Nephron progenitor cell (in vitro differentiated cells): ENCODE measurements around the gene SOS1.

ENCODE experiments used
- DNase-seq: peaks from one replicate; pipeline ENCODE4 v3.0.0; 2021
- H3K27ac Mint-ChIP-seq: 2 replicates; pipeline ENCODE4 v1.8.0; 2021; ENCODE audit warnings: mild to moderate bottlenecking, moderate library complexity, mixed read lengths
- H3K27me3 Mint-ChIP-seq: 2 replicates; pipeline ENCODE4 v1.8.0; 2021; ENCODE audit warnings: mild to moderate bottlenecking, low read depth, mixed read lengths; ENCODE audit not compliant: poor library complexity
- H3K36me3 Mint-ChIP-seq: 2 replicates; pipeline ENCODE4 v1.8.0; 2021; ENCODE audit warnings: low read depth, mixed read lengths
- H3K4me1 Mint-ChIP-seq: 2 replicates; pipeline ENCODE4 v1.8.0; 2021; ENCODE audit warnings: mixed read lengths
- H3K4me3 Mint-ChIP-seq: 2 replicates; pipeline ENCODE4 v1.8.0; 2021; ENCODE audit warnings: mild to moderate bottlenecking, moderate library complexity, mixed read lengths
- H3K9me3 Mint-ChIP-seq: 2 replicates; pipeline ENCODE4 v1.8.0; 2021; ENCODE audit warnings: mild to moderate bottlenecking, moderate library complexity, mixed read lengths
- TF ChIP-seq, protein P1 (sequence below): fragments of 200-600 bp; sonication (generic); IDR thresholded peaks from 2 replicates; pipeline ENCODE4 v1.5.0; 2021; ENCODE audit warnings: antibody characterized with exemption

Gene SOS1

DNA sequence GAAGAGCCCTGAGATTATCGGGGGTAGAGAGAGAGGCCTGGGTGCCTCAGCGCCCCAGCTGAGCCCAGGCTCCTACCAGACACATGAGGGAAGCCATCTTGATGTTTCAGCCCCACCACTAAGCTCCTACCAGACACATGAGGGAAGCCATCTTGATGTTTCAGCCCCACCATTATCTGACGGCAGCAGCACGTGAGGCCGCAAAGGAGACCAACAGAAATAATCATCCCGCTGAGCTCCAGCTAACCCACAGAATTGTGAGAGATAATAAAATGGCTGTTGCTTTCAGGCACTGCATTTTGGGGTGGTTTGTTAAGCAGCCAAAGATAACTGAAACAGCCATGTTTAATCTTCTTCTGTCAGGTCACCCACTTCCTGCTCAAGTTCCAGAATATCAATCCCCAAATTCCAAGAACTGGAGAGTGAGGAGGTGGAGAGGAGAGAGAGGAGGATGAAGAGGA is 29.3 kb upstream of the SOS1 start:
- Mint-ChIP-seq H3K36me3 (no peaks in the 10 kb centered on the region), H3K4me3 (no peak overlapping the region), H3K4me1 (peaks cover 5% of the 10 kb centered on the region), H3K9me3 (no peaks in the 10 kb centered on the region), H3K27me3 (peaks cover 3% of the 10 kb centered on the region), H3K27ac (no peak overlapping the region)
- TF ChIP-seq, protein P1, sequence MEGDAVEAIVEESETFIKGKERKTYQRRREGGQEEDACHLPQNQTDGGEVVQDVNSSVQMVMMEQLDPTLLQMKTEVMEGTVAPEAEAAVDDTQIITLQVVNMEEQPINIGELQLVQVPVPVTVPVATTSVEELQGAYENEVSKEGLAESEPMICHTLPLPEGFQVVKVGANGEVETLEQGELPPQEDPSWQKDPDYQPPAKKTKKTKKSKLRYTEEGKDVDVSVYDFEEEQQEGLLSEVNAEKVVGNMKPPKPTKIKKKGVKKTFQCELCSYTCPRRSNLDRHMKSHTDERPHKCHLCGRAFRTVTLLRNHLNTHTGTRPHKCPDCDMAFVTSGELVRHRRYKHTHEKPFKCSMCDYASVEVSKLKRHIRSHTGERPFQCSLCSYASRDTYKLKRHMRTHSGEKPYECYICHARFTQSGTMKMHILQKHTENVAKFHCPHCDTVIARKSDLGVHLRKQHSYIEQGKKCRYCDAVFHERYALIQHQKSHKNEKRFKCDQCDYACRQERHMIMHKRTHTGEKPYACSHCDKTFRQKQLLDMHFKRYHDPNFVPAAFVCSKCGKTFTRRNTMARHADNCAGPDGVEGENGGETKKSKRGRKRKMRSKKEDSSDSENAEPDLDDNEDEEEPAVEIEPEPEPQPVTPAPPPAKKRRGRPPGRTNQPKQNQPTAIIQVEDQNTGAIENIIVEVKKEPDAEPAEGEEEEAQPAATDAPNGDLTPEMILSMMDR = no peak
- no peak for DNase-seq

DNA sequence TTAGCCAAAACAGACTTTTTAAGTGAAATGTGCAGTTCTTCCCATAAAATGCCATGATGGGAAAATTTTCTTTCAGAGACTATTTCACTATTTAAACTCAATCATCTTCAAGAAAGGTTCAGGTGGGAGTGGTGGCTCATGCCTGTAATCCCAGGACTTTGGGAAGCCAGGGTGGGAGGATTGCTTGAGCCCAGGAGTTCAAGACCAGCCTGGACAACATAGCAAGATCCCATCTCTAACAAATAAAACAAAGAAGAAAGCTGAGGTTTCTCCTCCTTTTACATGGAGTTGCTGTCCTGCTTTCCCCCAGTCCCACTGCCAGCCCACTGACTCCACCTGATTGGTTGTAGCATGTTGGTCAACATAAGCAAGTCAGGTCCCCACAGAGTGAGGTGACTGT is 25.8 kb upstream of the SOS1 start:
- Mint-ChIP-seq H3K4me3 (no peak overlapping the region), H3K9me3 (no peaks in the 10 kb centered on the region), H3K36me3 (no peaks in the 10 kb centered on the region), H3K27me3 (peaks cover 3% of the 10 kb centered on the region), H3K27ac (no peak overlapping the region), H3K4me1 (peaks cover 5% of the 10 kb centered on the region)
- no peak for DNase-seq
- TF ChIP-seq, protein P1 = no peak

DNA sequence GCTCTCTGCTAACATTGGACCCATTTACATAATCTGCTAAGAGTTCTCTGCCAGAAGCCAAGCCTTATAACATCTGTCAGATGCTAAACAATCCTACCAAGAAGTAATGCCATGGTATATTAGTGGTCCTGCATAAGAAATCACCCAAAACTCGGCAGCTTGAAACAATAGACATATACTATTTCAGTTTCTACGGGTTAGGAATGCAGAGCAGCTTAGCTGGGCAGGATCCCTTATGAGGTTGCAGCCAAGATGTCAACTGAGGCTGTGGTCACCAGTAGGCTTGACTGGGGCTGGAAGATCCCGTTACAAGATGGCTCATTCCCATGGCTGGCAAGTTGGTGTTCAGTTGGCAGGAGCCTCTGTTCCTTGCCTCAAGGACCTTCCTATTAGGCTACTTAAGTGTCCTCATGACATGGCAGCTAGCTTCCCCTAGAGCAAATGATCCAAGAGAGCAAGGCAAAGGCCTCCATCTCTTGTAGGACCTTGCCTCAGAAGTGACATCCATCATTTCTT is 25.1 kb upstream of the SOS1 start:
- no peak for DNase-seq
- Mint-ChIP-seq H3K4me1 (peaks cover 5% of the 10 kb centered on the region), H3K9me3 (no peaks in the 10 kb centered on the region), H3K4me3 (no peak overlapping the region), H3K36me3 (no peaks in the 10 kb centered on the region), H3K27me3 (peaks cover 3% of the 10 kb centered on the region), H3K27ac (no peak overlapping the region)
- TF ChIP-seq, protein P1 = no peak

DNA sequence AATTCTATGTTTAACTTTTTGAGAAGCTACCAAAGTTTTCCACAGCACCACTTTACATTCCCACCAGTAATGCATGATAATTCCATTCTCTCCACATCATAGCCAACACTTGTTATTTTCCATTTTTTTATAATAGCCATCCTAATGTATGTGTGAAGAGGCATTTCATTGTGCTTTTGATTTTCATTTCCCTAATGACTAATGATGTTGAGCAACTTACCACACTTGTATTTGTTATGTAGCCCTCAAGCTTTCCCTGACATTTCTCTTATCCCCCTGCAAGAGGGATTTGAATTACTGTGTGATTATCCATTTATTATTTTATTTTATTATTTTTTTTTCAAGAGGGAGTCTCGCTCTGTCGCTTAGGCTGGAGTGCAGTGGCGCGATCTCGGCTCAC is 23.6 kb upstream of the SOS1 start:
- DNase-seq = no peak
- no peaks in the 10 kb centered on the region for H3K4me1 Mint-ChIP-seq
- H3K4me3 Mint-ChIP-seq = no peak overlapping the region
- no peaks in the 10 kb centered on the region for H3K9me3 Mint-ChIP-seq
- no peaks in the 10 kb centered on the region for H3K36me3 Mint-ChIP-seq
- H3K27me3 Mint-ChIP-seq = no peaks in the 10 kb centered on the region
- H3K27ac Mint-ChIP-seq = no peak overlapping the region
- TF ChIP-seq, protein P1 = no peak

DNA sequence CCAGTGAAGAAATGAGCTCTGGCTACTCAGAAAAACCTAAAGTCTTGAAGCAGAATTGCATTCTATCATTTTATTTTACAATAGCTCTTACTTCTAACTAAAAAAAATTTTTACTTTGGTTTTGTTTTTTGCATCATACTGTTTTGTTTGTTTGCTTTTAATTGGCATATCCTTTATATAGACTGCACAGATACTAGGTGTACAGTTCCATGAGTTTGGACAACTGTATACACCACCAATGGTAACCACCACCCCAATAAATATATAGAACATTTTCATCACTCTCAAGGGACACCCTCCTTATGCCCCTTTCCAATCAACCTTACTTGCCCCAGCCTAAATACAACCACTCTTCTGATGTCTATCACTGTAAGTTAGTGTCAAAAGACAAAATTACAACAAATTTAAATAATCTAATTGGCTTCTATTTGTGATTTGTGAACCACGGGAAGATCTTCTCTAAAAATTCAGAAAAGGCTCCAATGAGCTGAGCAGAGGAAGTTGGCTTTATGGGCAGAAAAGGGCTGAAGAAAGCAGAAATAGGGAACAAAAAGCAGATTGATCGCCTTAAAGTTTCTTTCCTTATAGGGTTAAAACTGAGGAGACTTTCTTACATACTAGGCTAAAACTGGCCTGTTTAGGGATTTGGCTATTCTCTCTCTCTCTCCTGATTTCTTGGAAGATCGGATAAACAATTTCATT is 22.2 kb upstream of the SOS1 start:
- Mint-ChIP-seq H3K4me1 (no peaks in the 10 kb centered on the region), H3K9me3 (no peaks in the 10 kb centered on the region), H3K27ac (no peak overlapping the region), H3K27me3 (peaks cover 4% of the 10 kb centered on the region), H3K4me3 (no peak overlapping the region), H3K36me3 (no peaks in the 10 kb centered on the region)
- no peak for DNase-seq
- TF ChIP-seq, protein P1 = no peak
